ENCODE measurements around the gene ACAT2.
"Not testable (repeated sequence)": the region's sequence is repeated elsewhere in the genome, so short reads cannot be mapped to it uniquely, and the experiment has no call there.

Gene ACAT2

GRCh38 chr6:159806021-159806458 lies 44.2 kb downstream of the ACAT2 start:
- no peak for TF ChIP-seq CTCF (IDR thresholded peaks at IDR 0.05)
- Mint-ChIP-seq H3K9me3 (no peaks in the 10 kb centered on the region), H3K27ac (no peak overlapping the region), H3K27me3 (ENCODE audit: low read depth, poor library complexity) (peaks cover 3% of the 10 kb centered on the region), H3K36me3 (ENCODE audit: low read depth) (no peaks in the 10 kb centered on the region), H3K4me3 (no peak overlapping the region), H3K4me1 (peaks cover 11% of the 10 kb centered on the region)
- DNase-seq = no peak

- H3K36me3 Mint-ChIP-seq (ENCODE audit: low read depth) = no peaks in the 10 kb centered on the region
- H3K4me3 Mint-ChIP-seq = no peak overlapping the region
- no peaks in the 10 kb centered on the region for H3K9me3 Mint-ChIP-seq
Measured at GRCh38 chr6:159807150-159807858, 45.5 kb downstream of the ACAT2 start.

GRCh38 chr6:159808647-159809046 lies 46.8 kb downstream of the ACAT2 start:
- no peaks in the 10 kb centered on the region for H3K36me3 Mint-ChIP-seq (ENCODE audit: low read depth)
- DNase-seq = no peak
- H3K27ac Mint-ChIP-seq = no peak overlapping the region
- TF ChIP-seq CTCF (IDR thresholded peaks at IDR 0.05) = no peak
- peaks cover 12% of the 10 kb centered on the region for H3K4me1 Mint-ChIP-seq
- no peaks in the 10 kb centered on the region for H3K9me3 Mint-ChIP-seq
- no peak overlapping the region for H3K4me3 Mint-ChIP-seq
- no peaks in the 10 kb centered on the region for H3K27me3 Mint-ChIP-seq (ENCODE audit: low read depth, poor library complexity)

More at GRCh38 chr6:159807150-159807858, 45.5 kb downstream of the ACAT2 start:
- no peak for DNase-seq
- no peak for TF ChIP-seq CTCF (IDR thresholded peaks at IDR 0.05)
- H3K27ac Mint-ChIP-seq = no peak overlapping the region
- no peaks in the 10 kb centered on the region for H3K27me3 Mint-ChIP-seq (ENCODE audit: low read depth, poor library complexity)
- peaks cover 12% of the 10 kb centered on the region for H3K4me1 Mint-ChIP-seq

DNA sequence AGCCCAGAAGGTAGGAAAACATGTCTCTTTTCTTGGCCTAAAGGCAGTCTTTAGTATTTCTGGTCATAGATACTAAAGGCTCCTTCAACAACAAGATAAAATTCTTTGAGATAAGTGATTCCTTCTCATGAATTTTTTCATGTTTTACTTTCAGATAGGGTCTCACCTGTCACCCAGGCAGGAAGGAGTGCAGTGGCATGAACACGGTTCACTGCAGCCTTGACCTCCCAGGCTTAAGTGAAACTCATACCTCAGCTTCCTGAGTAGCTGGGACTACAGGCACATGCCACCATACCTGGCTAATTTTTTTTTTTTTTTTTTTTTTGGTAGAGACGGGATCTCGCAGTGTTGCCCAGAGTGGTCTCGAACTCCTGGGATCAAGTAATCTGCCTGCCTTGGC lies 47.3 kb downstream of the ACAT2 start:
- H3K27ac Mint-ChIP-seq = no peak overlapping the region

DNA sequence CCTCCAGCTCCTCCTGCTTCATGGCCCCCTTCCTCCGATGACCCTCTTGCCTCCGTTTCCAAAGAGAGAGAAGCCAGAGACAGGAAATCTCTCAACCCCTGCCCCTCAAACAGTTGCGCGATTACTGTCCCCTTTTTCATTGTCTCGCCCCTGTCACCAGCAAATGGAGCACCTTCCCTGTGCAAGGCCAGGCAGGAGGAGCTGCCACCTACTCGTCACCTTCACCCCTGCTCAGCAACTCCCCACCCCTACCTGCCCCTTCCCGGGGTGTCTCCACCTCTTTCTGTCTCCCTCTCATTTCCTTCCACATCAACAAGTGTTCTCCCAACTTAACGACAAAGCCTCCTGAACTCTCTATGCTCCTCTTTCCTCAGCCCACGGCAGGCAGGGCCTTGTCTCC lies 51.9 kb downstream of the ACAT2 start:
- peaks cover 21% of the 10 kb centered on the region for H3K27me3 Mint-ChIP-seq (ENCODE audit: low read depth, poor library complexity)
- no peak for DNase-seq
- H3K27ac Mint-ChIP-seq = peak overlapping the region; percentile 22
- peaks cover 33% of the 10 kb centered on the region for H3K4me1 Mint-ChIP-seq
- no peak overlapping the region for H3K4me3 Mint-ChIP-seq
- no peaks in the 10 kb centered on the region for H3K36me3 Mint-ChIP-seq (ENCODE audit: low read depth)
- H3K9me3 Mint-ChIP-seq = no peaks in the 10 kb centered on the region
- TF ChIP-seq CTCF (IDR thresholded peaks at IDR 0.05) = no peak

More for the DNA sequence above, 47.3 kb downstream of the ACAT2 start:
- Mint-ChIP-seq H3K27me3 (ENCODE audit: low read depth, poor library complexity) (no peaks in the 10 kb centered on the region), H3K9me3 (no peaks in the 10 kb centered on the region), H3K4me1 (peaks cover 15% of the 10 kb centered on the region), H3K36me3 (ENCODE audit: low read depth) (no peaks in the 10 kb centered on the region), H3K4me3 (no peak overlapping the region)
- DNase-seq = no peak
- TF ChIP-seq CTCF (IDR thresholded peaks at IDR 0.05) = no peak

GRCh38 chr6:159815410-159815809 lies 53.6 kb downstream of the ACAT2 start:
- no peak for DNase-seq
- Mint-ChIP-seq H3K4me1 (peaks cover 45% of the 10 kb centered on the region), H3K9me3 (peaks cover 4% of the 10 kb centered on the region), H3K27me3 (ENCODE audit: low read depth, poor library complexity) (peaks cover 37% of the 10 kb centered on the region), H3K27ac (peak overlapping the region; percentile 29), H3K4me3 (no peak overlapping the region), H3K36me3 (ENCODE audit: low read depth) (no peaks in the 10 kb centered on the region)
- no peak for TF ChIP-seq CTCF (IDR thresholded peaks at IDR 0.05)

- H3K27ac Mint-ChIP-seq; H3K4me3 Mint-ChIP-seq; H3K36me3 Mint-ChIP-seq (ENCODE audit: low read depth); H3K9me3 Mint-ChIP-seq; DNase-seq: not testable (repeated sequence)
- H3K27me3 Mint-ChIP-seq (ENCODE audit: low read depth, poor library complexity) = peaks cover 37% of the 10 kb centered on the region
- peaks cover 43% of the 10 kb centered on the region for H3K4me1 Mint-ChIP-seq
Measured at GRCh38 chr6:159816775-159817174, 54.9 kb downstream of the ACAT2 start.

All from nephron progenitor cell (in vitro differentiated cells).